SK-N-SH (cell line): ENCODE results near the gene MYDGF. TPM values are rescaled to one million over a fixed set of nuclear protein-coding genes. Genes with fewer than 3 reads are reported as not detected.
A peak's percentile ranks its signal among the peaks of the same experiment; 100 is the strongest.

Source experiments
- CTCF ChIA-PET: fragments of 300-600, 350-600 bp; formaldehyde crosslinking; extraction: SDS; loops from one replicate; lab custom pipeline; 2021; lab: Yijun Ruan, JAX
- POLR2A ChIA-PET: fragments of 350-600 bp; sonication (Branson Sonifier 250); formaldehyde crosslinking; extraction: SDS; loops from one replicate; lab custom pipeline; 2020; ENCODE audit warnings: antibody characterized with exemption, inconsistent platforms; lab: Yijun Ruan, JAX
- DNase-seq: peaks from one replicate; pipeline ENCODE4 v3.0.0; 2012
- H2AFZ ChIP-seq: fragments of 200-600 bp; sonication (generic); 2 replicates; pipeline ENCODE4 v1.8.1; 2016; ENCODE audit warnings: antibody characterized with exemption, mild to moderate bottlenecking, low read depth
- H3F3A ChIP-seq: fragments of 200-600 bp; sonication (generic); replicated peaks from 2 replicates; pipeline ENCODE3; 2016; ENCODE audit warnings: antibody characterized with exemption, mild to moderate bottlenecking; ENCODE audit not compliant: insufficient read depth
- H3K27ac ChIP-seq, 2 experiments: fragments of 200-500 bp in 1 of 2; fragments of 200-600 bp in 1 of 2; sonication (Bioruptor generic) in 1 of 2; sonication (generic), shearing (Covaris generic) in 1 of 2; 2 replicates each; pipeline versions ENCODE4 v1.5.1 to v1.6.1; 2014 to 2016; ENCODE audit warnings: low read depth in 2 of 2, inconsistent platforms in 1 of 2, low read length in 1 of 2, mild to moderate bottlenecking in 1 of 2, mixed read lengths in 1 of 2
- H3K27me3 ChIP-seq: fragments of 200-600 bp; sonication (generic), shearing (Covaris generic); 2 replicates; pipeline ENCODE4 v1.6.1; 2016; ENCODE audit warnings: mixed run types; ENCODE audit not compliant: insufficient read depth
- H3K36me3 ChIP-seq, 2 experiments: fragments of 200-500 bp in 1 of 2; fragments of 200-600 bp in 1 of 2; sonication (Bioruptor generic) in 1 of 2; sonication (generic) in 1 of 2; replicated peaks in 1 of 2; 2 replicates each; pipeline versions ENCODE3 to v1.5.1; 2014 to 2016; ENCODE audit warnings: low read length in 1 of 2, mild to moderate bottlenecking in 1 of 2; ENCODE audit not compliant: insufficient read depth in 2 of 2, control insufficient read depth in 1 of 2
- H3K4me1 ChIP-seq, 2 experiments: fragments of 200-500 bp in 1 of 2; fragments of 200-600 bp in 1 of 2; sonication (Bioruptor generic) in 1 of 2; sonication (generic), shearing (Covaris generic) in 1 of 2; 2 replicates each; pipeline versions ENCODE4 v1.5.1 to v1.6.1; 2014 to 2016; ENCODE audit warnings: low read depth in 1 of 2, low read length in 1 of 2, mixed run types in 1 of 2; ENCODE audit not compliant: insufficient read depth in 2 of 2, control insufficient read depth in 1 of 2
- H3K4me2 ChIP-seq: fragments of 200-600 bp; sonication (generic), shearing (Covaris generic); 2 replicates; pipeline ENCODE4 v1.6.1; 2017; ENCODE audit warnings: mixed run types
- H3K4me3 ChIP-seq, 2 experiments: fragments of 200-500 bp in 1 of 2; fragments of 200-600 bp in 1 of 2; sonication (Bioruptor generic) in 1 of 2; sonication (generic), shearing (Covaris generic) in 1 of 2; 2 replicates each; pipeline versions ENCODE4 v1.5.1 to v1.8.1; 2014 to 2016; ENCODE audit warnings: low read depth in 2 of 2, inconsistent platforms in 1 of 2, low read length in 1 of 2, mild to moderate bottlenecking in 1 of 2, mixed read lengths in 1 of 2, moderate library complexity in 1 of 2
- H3K79me2 ChIP-seq: fragments of 200-600 bp; sonication (generic); 2 replicates; pipeline ENCODE4 v1.8.1; 2017; ENCODE audit warnings: mild to moderate bottlenecking; ENCODE audit not compliant: insufficient read depth
- H3K9ac ChIP-seq: fragments of 200-600 bp; sonication (generic); 2 replicates; pipeline ENCODE4 v1.6.1; 2017; ENCODE audit warnings: mixed run types
- H3K9me2 ChIP-seq: fragments of 200-600 bp; sonication (generic); 2 replicates; pipeline ENCODE4 v1.6.1; 2017; ENCODE audit warnings: mixed run types
- H3K9me3 ChIP-seq: fragments of 200-600 bp; sonication (generic); 2 replicates; pipeline ENCODE4 v1.6.1; 2017; ENCODE audit warnings: mixed run types, mild to moderate bottlenecking, moderate library complexity
- H4K20me1 ChIP-seq: fragments of 200-600 bp; sonication (generic); 2 replicates; pipeline ENCODE4 v1.6.1; 2017; ENCODE audit warnings: mild to moderate bottlenecking, mixed run types; ENCODE audit not compliant: insufficient read depth
- CHD2 ChIP-seq: fragments of 150-350 bp; IDR thresholded peaks from 2 replicates; pipeline ENCODE4 v1.6.1; 2018; ENCODE audit warnings: low read length; ENCODE audit not compliant: partially characterized antibody
- FOXJ3 ChIP-seq: sonication (generic); formaldehyde crosslinking; IDR thresholded peaks from 2 replicates; pipeline ENCODE4 v1.5.1; 2020; ENCODE audit warnings: mild to moderate bottlenecking, missing genetic modification reagents
- JUND ChIP-seq: IDR thresholded peaks from 2 replicates; pipeline ENCODE4 v1.4.0; 2012
- NFIC ChIP-seq: IDR thresholded peaks from 2 replicates; pipeline ENCODE4 v1.4.0; 2012; ENCODE audit warnings: borderline replicate concordance
- RXRA ChIP-seq: IDR thresholded peaks from 2 replicates; pipeline ENCODE4 v1.4.0; 2012; ENCODE audit warnings: low read depth, mild to moderate bottlenecking, borderline replicate concordance
- SMC3 ChIP-seq: IDR thresholded peaks from 2 replicates; pipeline ENCODE4 v1.6.1; 2012; ENCODE audit warnings: low read depth, low read length, improper control_type of control experiment
- TEAD4 ChIP-seq: IDR thresholded peaks from 2 replicates; pipeline ENCODE4 v1.4.0; 2012; ENCODE audit warnings: mild to moderate bottlenecking, borderline replicate concordance; ENCODE audit not compliant: insufficient read depth
- YY1 ChIP-seq: IDR thresholded peaks from 2 replicates; pipeline ENCODE4 v1.4.0; 2012; ENCODE audit warnings: low read depth, mild to moderate bottlenecking
- WGBS: methylation state at CpG from one replicate; pipeline ENCODE4 v1.1.6; 2017; ENCODE audit warnings: low lambda C conversion rate; 5-methylcytosine and 5-hydroxymethylcytosine counted together
- polyA plus RNA-seq, 3 experiments: library from polyadenylated mRNA; depleted of rRNA; stranded (reverse); fragments of >200 nt; gene quantifications; 2 replicates each; pipeline ENCODE4 v1.2.3, GENCODE V29; 2012
- TF ChIP-seq, protein P1 (sequence below): fragments of 200-600 bp; sonication (generic); IDR thresholded peaks from 2 replicates; pipeline ENCODE4 v1.6.1; 2017; ENCODE audit warnings: antibody characterized with exemption, mild to moderate bottlenecking, moderate library complexity
- TF ChIP-seq, protein P2 (sequence below): IDR thresholded peaks from 2 replicates; pipeline ENCODE4 v1.6.1; 2012; ENCODE audit warnings: mild to moderate bottlenecking, low read depth, low read length, moderate library complexity

MYDGF gene
- polyA plus RNA-seq, 1 of the 3 experiments (the other 2 are of a cell fraction), result 312 TPM

DNA sequence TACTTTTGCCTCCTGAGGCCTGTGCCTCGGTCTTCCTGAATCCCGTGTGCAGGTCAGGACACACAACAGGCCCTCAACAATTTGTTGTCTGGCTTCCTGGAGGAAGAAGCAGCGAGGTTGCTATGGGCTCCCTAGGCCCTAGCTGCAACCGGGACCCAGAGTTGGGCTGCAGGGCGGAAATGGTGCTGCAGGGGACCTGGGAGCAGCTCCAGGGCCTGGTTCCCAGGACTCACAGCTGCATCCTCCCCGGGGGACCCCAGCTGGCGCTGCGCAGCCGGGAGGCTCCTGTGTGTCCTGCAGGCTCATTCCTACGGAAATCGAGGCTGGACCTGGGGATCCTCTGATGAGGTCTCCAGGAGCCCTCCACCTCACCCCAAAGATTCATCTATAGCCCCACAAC lies 31.8 kb downstream of the MYDGF start:
- Histone ChIP-seq H3K27me3 (no peaks in the 10 kb centered on the region), H3K9me3 (no peaks in the 10 kb centered on the region), H3K4me1 (peaks cover 3 to 20% of the 10 kb centered on the region in 2 experiments; a peak in 1 of 4 replicates), H4K20me1 (no peaks in the 10 kb centered on the region), H3K9me2 (no peaks in the 10 kb centered on the region), H3K4me3 (no peak overlapping the region), H3F3A (peaks cover 28% of the 10 kb centered on the region), H3K27ac (no peak overlapping the region), H3K36me3 (no peaks in the 10 kb centered on the region), H3K79me2 (peaks cover 23% of the 10 kb centered on the region), H3K9ac (0 out of 2 replicates have a peak overlapping the region, but pooled peaks have one; percentile 63), H2AFZ (peak overlapping the region; percentile 95), H3K4me2 (0 out of 2 replicates have a peak overlapping the region, but pooled peaks have one; percentile 76)
- WGBS, result 98% methylated on average over 7 of the region's 11 CpGs
- POLR2A ChIA-PET, result no interaction called here
- TF ChIP-seq NFIC (no peak), SMC3 (no peak), TEAD4 (no peak), YY1 (no peak), CHD2 (no peak), JUND (no peak)
- TF ChIP-seq, protein P1, sequence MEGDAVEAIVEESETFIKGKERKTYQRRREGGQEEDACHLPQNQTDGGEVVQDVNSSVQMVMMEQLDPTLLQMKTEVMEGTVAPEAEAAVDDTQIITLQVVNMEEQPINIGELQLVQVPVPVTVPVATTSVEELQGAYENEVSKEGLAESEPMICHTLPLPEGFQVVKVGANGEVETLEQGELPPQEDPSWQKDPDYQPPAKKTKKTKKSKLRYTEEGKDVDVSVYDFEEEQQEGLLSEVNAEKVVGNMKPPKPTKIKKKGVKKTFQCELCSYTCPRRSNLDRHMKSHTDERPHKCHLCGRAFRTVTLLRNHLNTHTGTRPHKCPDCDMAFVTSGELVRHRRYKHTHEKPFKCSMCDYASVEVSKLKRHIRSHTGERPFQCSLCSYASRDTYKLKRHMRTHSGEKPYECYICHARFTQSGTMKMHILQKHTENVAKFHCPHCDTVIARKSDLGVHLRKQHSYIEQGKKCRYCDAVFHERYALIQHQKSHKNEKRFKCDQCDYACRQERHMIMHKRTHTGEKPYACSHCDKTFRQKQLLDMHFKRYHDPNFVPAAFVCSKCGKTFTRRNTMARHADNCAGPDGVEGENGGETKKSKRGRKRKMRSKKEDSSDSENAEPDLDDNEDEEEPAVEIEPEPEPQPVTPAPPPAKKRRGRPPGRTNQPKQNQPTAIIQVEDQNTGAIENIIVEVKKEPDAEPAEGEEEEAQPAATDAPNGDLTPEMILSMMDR, result no peak
- TF ChIP-seq, protein P2, sequence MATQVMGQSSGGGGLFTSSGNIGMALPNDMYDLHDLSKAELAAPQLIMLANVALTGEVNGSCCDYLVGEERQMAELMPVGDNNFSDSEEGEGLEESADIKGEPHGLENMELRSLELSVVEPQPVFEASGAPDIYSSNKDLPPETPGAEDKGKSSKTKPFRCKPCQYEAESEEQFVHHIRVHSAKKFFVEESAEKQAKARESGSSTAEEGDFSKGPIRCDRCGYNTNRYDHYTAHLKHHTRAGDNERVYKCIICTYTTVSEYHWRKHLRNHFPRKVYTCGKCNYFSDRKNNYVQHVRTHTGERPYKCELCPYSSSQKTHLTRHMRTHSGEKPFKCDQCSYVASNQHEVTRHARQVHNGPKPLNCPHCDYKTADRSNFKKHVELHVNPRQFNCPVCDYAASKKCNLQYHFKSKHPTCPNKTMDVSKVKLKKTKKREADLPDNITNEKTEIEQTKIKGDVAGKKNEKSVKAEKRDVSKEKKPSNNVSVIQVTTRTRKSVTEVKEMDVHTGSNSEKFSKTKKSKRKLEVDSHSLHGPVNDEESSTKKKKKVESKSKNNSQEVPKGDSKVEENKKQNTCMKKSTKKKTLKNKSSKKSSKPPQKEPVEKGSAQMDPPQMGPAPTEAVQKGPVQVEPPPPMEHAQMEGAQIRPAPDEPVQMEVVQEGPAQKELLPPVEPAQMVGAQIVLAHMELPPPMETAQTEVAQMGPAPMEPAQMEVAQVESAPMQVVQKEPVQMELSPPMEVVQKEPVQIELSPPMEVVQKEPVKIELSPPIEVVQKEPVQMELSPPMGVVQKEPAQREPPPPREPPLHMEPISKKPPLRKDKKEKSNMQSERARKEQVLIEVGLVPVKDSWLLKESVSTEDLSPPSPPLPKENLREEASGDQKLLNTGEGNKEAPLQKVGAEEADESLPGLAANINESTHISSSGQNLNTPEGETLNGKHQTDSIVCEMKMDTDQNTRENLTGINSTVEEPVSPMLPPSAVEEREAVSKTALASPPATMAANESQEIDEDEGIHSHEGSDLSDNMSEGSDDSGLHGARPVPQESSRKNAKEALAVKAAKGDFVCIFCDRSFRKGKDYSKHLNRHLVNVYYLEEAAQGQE, result no peak
- DNase-seq, result no peak
- CTCF ChIA-PET, result interaction anchor here (1.0 to 3.4 kb wide), 7 partner anchors 32 to 115 kb away, joined by 3 to 200 read pairs (median 22); partner anchors contain the start of gene SEMA6B

DNA sequence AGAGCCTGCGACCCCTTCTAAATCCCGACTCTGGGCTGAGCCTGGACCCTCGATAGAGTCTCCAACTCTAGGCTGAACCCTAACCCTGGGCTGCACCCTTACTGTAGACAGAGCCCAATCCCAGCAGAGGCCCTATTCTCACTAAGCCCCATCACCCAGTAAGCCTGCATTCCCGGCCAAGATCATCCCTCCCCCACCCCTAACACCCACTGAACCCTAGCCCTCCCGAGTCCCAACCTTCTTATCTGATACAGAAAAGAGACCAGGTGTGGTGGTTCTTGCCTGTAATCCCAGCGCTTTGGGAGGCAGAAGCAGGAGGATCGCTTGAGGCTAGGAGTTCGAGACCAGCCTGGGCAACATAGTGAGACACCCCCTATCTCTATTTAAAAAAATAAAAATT lies 33.4 kb downstream of the MYDGF start:
- no peak for DNase-seq
- peak overlapping the region; percentile 52; the same call in 1 of the 2 replicates for H3K9ac ChIP-seq
- H3K4me1 ChIP-seq, result peaks cover 3 to 20% of the 10 kb centered on the region in 2 experiments; a peak in 1 of 4 replicates
- H4K20me1 ChIP-seq, result no peaks in the 10 kb centered on the region
- peak overlapping the region; percentile 39 to 69; a peak in 3 of 4 replicates for H3K4me3 ChIP-seq
- POLR2A ChIA-PET, result no interaction called here
- CTCF ChIA-PET, result interaction anchor here (0.7 to 3.4 kb wide), 37 partner anchors 9 to 450 kb away, joined by 3 to 200 read pairs (median 5); partner anchors contain the start of genes LRG1, MYDGF, PLIN4 and PLIN5
- WGBS, result 38% methylated on average over 7 of the region's 8 CpGs
- H3K9me3 ChIP-seq, result no peaks in the 10 kb centered on the region
- H3K4me2 ChIP-seq, result peak overlapping the region; percentile 84
- peaks cover 32% of the 10 kb centered on the region for H3F3A ChIP-seq
- H3K79me2 ChIP-seq, result peaks cover 17% of the 10 kb centered on the region
- H3K36me3 ChIP-seq, result no peaks in the 10 kb centered on the region
- peak overlapping the region; percentile 97 for H2AFZ ChIP-seq
- H3K27ac ChIP-seq, result no peak overlapping the region
- no peaks in the 10 kb centered on the region for H3K27me3 ChIP-seq
- TF ChIP-seq RXRA (no peak), FOXJ3 (CRISPR knock-in tag) (no peak)
- TF ChIP-seq, all 33 proteins: peak for 0
- no peaks in the 10 kb centered on the region for H3K9me2 ChIP-seq
